Measurements from ENCODE around the gene FBRSL1.

FBRSL1 gene

DNA sequence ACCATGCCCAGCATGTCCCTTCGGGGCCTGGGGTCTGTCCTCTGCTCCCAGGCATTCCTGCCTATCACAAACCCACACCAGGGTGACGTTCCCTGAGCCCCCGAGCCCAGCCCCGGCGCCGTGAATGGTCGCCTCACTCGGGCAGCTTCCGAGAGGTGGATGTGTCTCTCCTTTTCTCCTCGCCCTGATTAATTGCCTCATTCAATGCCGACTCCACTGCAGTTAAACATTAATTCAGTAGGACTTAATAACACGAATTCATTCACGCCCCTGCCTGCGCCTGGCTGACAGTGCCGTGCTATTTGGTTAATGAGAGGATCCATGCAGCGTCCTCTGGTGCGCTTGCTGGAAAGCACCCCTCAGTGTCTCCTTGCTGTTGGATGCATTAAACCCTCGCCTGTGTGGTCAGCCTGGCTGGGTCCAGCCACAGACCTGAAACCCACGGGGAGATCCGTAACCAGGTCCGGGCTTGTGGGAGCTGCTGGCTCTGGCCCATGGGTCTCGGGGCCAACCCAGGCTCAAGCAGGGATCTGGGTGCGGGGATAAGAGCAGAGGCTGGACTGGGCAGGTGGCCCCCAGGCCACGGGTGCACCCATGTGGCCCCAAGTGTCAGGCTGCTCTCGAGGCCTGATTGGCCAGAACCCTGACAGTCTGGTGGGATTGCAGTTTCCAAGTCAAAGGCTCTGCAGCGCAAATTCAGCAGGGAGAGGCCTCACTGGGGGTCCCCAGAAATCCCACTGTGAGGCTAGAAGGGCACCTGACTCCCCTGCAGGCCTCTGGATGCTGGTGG is 55.4 kb downstream of the FBRSL1 start:
- DNase-seq, result no peak

DNA sequence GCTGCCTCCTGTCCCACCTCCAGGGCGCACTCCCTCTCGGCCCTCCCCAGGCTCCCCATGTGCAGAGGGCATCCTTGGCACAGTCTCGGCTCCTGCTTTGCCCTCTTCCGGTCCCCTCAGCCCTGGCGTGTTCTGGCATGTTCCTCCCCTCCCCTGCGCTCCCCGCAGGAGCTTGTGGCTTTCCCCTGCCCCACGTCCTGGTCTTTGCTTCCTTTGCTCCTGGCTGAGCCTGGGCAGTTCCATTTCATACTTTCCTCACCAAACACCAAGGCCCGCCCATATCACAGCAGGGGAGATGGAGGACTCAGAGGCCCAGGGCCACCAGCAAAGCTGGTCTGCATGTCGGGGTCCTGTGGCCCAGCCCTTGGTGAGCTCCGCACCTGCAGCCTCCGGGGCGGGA is 56.0 kb downstream of the FBRSL1 start:
- no peak for DNase-seq

DNA sequence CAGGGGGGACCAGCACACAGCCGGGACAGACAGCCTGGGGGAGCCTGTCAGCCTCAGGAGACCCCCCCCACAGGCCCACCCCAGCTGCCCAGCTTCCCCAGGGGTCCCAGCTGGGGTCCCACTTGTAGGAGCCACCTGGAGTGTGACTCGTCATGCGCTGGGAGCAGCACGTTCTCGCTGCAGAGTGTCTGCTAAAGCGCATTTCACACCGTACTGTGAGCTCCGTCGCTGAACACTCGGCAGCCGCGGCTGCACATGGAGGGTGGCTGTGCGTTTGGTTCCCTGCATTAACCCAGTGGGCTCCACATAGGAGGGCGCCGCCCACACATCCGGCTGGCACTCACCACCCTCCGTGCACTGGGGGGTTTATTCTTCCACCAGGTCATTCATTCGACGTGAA is 56.7 kb downstream of the FBRSL1 start:
- no peak for DNase-seq

DNA sequence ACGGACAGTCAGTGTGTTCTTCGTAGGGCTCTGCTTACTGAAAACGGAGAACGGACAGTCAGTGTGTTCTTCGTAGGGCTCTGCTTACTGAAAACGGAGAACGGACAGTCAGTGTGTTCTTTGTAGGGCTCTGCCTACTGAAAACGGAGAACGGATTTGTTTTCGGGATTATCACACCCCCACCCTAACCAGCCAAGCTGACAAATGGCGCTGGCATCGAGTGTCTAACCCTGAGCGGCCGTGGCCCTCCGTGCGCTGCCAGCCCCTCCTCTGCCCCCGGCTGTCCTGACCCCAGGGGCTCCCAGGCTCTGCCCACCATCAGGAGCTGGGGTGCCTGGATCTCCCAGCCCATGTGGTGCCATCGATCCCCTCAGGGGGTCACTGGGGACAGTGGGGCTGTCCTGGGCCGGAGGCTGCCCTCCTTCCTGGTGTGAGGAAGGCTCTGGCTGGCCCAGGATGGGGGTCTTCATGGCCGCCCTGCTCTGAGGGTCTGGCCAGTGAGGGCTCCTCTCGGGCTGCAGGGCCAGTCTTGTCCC is 57.3 kb downstream of the FBRSL1 start:
- DNase-seq, result no peak

DNA sequence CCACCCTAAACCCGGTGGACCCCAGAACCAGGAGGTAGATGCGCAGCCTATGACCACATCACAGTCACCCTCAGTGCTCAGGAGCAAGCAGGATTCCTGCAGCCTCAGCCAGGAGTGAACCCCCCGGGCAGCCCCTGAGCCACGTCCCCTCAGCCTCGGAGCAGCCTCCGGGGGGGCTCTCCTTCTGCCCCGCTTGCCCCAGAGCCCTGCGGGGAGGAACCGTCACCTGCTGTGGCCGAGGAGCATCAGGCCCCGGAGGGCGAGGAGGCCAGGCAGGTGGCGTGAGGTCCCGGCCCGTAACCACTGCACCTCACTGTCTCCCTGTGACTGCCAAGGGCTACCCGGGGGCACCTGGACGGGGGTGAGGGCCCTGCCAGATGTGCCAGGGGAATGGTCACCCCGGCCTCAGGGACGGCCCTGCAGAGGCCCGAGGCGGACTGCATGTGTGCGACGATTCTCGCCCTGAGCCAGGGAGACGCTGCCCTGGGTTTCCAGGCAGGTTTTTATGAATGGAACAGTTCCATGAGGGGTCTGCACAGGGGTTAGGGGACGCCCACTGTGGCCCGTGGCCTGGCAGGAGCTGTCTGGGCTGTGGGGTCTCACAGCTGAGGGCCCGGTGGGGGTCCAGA is 58.6 kb downstream of the FBRSL1 start:
- DNase-seq, result no peak

DNA sequence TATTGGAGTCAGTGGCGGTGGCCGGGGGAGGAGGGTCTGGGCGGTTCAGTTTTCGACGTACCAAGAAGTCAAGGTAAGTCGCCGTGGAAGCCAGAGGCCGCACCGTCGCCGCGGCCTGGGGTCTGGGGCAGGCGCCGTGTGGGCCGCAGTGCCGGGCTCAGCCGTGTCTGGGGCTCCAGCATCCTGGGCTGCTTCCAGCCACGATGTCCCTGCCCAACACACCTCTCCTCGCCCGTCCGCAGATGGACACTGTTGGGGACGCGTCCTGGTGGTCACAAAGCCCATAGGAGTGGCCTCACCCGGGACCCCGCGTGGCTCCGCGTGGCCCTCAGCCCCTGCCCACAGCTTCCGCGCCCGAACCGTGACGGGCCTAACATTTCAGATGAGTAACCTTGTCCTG is 59.1 kb downstream of the FBRSL1 start:
- no peak for DNase-seq

DNA sequence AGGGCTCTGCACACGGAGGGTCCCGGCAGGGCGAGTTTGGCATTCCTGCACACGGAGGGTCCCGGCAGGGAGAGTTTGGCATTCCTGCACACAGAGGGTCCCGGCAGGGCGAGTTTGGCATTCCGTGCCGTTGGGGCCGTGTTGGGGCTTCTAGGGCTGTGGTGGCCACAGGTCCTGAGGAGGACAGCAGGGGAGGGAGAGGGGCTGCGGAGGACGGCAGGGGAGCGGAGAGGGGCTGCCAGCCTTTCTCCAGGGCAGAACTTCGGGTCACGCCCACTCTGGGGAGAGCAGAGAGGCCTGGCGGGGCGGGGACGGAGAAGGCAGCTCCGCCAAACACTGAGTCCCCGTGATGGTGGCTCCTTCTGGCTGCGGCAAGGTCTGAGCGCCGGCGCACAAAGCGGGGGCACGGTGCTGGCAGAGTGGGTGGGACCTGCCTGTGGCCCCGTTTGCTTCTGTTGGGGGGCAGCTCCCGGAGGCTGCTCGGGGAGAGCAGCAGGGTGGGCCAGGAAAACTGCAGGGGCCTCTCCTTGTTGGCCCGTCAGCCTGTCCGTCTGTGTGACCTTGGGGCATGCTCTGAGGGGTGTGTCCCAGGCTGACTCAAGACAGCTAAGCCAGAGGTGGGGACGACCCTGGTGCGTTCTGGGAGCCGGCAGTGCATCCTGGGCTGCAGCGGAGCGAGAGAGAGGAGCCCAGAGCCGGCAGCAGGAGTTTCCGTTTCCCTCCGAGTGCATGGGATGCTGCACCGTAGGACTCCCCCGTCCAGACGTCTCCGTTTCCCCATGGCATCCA is 60.3 kb downstream of the FBRSL1 start:
- no peak for DNase-seq

DNA sequence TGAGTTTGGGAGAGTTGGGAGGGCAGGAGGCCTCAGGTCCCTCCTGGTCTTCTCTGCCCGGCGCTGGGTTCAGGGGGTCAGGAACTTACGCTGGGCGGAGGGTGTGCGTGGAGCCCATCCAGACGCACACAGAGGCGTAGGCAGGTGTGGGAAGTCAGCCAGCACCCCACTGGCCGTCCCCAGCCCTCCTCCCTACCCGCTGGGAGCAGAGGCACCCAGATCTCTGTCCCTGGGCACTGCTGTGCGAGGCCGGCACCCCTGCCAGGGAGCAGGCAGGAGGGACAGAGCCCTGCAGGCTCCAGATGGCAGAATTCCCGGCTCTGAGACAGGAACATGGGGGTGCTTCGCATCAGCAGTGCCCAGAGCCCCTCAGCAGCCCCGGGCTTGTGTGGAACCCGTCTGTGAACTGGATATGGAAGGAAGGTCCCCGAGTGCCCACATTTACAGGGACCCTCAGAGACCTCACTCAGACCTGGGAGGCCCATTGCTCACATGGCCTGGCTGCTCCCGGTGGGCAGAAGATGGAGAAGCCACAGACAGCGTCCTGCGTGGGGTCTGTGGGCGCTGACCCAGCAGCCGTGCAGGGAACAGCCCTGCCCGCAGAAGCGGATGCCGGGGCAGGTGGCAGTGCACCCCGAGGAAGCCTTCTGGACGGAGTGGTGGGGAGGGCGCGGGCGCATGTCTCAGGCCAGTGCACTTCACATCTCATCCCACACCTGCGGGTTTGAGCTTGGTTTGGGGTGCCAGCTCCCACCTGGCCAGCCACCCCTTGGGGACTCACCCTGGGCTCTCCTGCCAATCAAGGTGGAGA is 61.1 kb downstream of the FBRSL1 start:
- no peak for DNase-seq

DNA sequence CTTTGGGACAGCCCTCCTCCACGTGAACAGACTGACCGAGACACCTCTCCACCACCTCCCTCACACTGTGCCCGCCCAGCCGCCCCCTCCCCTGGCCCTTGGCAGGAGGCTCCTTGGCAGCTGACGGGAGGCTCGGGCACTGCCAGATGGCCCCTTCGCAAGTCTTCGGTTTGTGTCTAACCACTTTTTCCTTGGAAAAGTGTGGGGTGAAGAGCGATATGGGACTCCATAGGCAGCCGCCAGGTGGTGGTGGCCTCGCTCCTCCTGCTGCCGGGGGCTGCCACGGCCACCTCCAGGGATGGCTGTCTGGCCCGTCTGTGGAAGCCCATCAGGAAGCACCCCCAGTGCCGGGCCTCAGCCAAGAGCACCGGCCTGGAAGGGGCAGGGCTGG is 61.7 kb downstream of the FBRSL1 start:
- no peak for DNase-seq

DNA sequence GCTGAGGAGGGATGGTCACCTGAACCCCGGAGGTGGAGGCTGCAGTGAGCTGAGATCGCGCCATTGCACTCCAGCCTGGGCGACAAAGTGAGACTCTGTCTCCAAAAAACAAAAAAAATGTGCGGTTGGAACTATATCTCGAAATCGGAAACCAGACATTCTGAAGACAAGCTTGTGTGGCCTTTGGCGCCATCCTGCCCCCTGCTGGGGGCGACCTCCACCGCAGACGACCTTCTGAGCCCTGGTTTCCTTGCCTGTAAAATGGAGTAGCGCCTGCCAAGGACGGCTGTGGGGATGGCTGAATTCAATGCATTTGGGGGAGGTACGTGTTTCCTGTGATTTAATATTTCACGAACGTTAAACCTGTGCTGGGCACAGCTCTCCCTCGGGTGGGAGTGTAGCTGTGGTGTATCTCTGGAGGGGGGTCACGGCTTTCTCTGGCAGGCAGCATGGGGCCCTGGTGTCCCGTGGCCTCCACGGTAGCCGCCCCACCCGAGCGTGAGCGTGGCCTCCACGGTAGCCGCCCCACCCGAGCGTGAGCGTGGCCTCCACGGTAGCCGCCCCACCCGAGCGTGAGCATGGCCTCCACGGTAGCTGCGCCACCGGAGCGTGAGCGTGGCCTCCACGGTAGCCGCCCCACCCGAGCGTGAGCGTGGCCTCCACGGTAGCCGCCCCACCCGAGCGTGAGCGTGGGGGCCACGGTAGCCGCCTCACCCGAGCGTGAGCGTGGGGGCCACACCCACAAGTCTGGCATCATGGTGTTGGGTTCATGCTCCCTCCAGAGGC is 65.1 kb downstream of the FBRSL1 start:
- DNase-seq, result peak; percentile 19

DNA sequence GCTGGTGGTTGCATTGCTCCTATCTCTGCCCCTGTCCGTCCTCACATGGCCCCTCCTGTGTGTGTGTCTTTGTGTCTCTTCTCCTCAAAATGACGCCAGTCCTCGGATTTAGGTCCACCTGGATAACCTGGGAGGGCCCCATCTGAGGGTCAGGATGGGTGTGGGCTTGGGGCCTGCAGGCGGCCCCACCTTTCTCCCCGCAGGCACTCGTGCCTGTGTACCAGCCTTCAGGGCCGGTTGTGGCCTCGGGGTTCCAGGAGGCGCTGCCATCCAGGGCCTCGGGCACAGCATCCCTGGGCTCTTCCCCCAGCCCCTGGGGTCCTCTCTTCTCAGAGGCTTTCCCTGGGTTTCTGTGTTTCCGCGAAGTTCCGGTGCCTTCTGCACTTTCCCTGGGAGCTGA is 65.7 kb downstream of the FBRSL1 start:
- DNase-seq, result no peak

DNA sequence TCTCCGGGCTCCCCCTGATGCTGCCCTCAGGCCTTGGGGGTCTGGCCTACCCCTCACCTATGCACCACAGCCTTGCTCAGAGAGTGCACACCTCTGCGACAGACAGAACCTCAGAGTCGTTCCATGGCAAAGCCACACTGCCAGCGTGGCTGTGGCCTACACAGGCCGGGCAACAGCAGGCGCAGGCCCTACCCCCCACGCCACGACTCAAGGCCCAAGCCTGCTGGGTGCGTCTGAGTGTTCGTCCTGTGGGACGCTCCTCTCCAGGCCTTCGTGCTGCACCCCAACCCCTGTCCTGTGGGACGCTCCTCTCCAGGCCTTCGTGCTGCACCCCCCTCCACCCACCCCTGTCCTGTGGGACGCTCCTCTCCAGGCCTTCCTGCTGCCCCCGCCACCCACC is 66.3 kb downstream of the FBRSL1 start:
- DNase-seq, result no peak

DNA sequence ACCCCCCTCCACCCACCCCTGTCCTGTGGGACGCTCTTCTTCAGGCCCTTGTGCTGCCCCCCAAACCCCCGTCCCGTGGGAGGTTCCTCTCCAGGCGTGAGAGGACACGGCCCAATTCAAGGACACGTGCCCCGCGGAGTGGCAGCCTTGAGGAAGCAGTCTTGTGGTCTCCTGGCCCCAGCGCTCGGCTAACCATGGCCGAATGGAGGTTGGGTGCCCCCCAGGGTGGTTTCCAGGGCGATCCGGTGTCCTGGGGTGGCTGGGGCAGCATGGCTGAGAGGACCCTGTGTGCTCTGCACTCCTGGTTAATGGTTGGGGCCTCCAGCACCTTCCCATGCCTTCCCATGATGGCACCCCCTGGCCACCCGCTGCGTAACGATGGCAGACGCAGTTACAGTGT is 66.8 kb downstream of the FBRSL1 start:
- no peak for DNase-seq

DNA sequence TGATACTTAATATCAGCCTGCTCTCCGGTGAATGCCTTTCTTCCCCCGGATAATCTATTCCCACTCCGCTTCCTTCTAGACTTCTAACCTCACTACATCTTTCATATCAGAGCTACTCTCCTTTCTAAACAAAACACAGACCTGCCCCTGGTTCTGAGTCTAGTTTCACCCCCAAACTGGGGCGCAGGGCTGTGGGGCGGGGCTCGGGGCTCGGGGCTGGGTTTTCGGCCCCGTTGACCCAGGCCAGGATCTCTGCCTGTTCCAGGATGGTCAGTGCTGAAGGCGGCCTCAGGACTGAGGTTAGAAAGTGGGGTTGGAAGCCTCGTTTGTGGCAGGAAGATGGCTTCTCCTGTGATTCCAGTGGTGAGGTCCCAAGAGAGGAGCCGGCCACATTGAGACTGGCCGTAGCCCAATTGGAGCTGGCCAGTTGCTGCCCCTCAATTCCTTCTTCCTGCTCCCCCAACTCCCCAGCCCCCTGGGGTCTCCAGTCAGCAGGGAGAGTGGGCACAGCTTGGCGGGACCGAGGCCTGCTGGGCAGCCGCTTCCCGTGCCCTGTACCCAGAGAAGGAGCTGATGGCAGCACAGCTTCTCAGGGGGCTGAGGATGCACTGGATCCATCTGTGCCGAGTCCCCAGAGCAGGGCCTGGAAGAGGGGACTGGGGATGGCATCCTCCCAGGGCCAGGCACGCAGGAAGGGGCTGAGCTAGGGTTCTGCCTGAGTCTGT is 67.5 kb downstream of the FBRSL1 start:
- DNase-seq, result no peak

DNA sequence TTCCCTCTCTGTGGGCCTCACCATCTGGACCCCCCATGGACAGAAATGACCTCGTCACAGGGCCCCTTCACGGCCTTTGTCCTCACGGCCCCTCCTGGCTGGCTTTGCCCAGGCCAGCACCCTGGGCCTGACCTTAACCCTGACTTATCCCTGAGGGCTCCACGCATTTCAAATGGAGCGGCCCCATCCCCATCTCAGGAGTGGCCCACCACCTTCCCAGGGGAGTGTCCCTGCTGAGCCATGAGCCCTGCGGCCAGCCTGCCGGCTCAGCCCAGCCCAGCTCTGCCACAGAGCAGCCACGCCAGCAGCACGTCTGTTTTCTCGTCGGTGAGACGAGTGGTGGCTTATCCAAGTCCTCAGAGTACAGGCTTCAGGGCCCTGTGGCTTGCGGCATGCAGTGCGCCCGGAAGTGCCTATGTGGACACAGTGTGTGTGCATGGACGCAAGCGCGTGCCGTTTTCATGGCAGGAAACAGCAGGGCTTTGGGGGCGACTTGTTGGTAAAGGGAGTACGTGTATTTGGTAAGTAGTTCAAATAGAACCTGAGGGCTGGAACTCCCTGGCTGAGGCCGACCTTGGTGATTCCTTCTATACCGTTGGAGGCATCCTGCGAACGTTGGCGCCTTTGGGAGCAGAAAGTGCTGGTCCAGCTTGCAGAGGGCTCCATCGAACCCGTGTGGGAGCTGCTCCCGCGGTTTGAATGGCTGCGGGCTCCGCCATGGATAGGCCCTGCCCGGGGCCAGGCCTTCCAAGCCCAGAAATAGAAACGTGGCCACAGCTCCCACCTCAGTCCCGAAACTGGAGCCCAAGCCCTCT is 68.3 kb downstream of the FBRSL1 start:
- peak; percentile 6 for DNase-seq

DNA sequence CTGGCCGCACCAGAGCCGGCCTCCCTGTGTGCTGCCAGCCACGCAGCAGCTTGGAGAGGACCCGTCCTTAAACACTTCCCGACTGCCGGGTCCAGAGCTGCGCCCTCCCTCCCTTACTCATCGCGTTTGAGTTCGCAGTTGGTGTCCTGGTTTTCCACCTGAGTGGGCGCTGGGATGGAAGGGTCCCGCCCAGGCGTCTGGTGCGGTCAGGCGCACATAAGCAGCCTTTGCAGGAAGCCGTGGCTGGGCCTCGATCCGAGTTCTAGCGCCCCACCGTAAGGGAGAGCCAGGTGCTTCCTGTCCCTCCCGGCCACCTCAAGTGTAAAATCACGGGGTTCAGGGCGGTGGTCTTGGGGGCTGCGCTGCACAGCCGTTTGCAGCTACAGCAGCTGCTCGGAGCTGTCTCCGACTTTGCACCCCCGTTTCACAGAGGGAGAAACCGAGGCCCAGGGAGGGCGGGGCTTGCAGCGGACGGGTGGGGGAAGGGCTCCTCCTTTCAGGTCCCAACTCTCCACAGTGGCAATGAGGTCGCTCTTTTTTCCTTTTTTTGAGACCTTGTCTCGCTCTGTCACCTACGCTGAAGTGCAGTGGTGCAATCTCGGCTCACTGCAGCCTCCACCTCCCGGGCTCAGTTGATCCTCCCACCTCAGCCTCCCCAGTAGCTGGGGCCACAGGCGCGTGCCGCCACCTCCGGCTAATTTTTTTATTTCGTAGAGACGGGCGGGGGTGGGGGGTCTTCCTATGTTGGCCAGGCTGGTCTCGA is 69.1 kb downstream of the FBRSL1 start:
- DNase-seq, result peak; percentile 17

DNA sequence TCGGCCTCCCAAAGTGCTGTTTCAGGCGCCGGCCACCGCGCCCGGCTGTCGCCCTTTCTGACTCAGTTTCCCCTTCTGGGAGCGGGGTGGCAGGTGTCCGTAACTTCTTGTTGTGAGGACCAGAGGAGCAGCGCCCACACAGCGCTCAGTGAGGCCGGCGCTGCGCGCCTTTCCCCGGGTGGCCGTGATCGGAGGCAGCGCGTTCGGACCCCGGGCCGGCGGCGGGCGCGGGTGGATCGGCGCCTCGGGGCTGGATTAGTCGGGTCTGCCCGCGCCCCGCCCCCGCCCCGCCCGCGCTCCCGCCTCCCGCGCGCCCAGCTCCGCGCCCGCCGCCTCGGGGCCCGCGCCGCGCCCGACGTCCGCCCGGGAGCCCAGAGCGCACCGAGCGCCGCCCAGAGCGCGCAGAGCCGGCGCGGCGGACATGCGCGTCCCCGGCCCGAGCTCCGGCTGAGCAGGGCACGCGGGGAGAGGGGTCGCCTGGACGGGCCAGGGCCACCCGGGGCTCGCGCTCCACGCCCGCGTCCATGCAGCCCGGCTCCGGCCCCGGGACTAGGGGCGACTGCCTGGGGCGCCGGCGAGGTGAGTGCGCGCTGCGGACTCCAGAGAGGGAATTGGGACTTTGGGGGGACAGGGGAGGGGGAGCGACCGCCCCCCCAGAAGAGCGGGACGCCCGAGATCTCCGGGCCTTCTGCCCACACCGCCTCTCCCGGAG is 69.9 kb downstream of the FBRSL1 start:
- DNase-seq, result peak; percentile 51

DNA sequence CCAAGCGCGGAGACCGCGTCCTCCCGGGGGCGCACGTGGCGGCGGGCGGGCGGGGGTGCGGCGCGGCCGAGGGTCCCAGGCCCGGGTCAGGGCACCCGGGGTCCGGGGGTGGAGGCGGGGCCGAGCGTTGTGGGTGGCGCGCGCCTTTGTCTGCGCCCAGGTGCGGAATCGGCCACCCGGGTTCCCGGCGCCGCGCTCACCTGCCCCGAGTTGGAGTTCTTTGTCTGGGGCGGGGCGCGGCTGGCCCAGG is 70.3 kb downstream of the FBRSL1 start:
- no peak for DNase-seq
